ENCODE results near the gene PACS1. TPM values are rescaled to one million over a fixed set of nuclear protein-coding genes. Genes with fewer than 3 reads are reported as not detected.

Gene PACS1
- polyA plus RNA-seq, 2 donors = 16.0 to 24.8 TPM

DNA sequence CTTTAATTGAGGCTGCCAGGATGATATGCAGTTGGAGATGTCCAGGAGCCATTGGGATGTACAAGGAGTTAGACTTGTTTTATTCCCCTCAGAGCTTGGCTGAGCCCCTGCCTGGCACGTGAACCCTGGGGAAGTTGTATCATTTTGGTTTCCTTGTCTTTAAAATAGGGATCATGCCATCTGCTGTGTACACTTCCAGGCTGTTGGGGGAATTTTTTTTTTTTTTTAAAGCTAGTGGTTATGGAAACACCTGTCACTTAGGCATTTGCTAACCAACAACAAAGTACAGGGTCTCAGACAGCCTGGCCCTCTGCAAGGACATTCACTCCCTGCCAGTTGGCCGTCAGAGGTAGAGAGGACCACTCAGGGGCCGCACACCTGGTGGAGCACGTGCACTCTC, 189.9 kb downstream of the PACS1 start:
- WGBS, 2 donors = 90 to 92% methylated on average over 4 of the region's 4 CpGs
- peaks cover 10 to 38% of the 10 kb centered on the region in 2 donors for H3K36me3 ChIP-seq (ENCODE audit: control insufficient read depth in 2 of 2, insufficient read depth in 2 of 2, low read length in 1 of 2)

DNA sequence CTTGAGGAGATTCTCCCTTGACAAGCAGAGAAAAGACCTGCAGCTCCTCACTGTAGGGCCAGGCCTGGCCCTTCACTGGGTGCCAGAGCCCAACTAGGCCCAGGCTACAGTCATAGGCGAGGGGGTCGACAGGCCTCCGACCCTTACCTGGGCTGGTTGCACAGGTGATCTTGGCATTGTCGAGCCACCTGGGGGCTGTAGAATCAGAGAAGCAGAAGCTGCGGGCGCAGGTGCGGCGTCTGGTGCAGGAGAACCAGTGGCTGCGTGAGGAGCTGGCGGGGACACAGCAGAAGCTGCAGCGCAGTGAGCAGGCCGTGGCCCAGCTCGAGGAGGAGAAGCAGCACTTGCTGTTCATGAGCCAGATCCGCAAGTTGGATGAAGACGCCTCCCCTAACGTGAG, 191.5 kb downstream of the PACS1 start:
- H3K27ac ChIP-seq (ENCODE audit: low read depth in 2 of 2, low read length in 1 of 2) = no peak overlapping the region
- no peaks in the 10 kb centered on the region for H3K27me3 ChIP-seq (ENCODE audit: control insufficient read depth in 1 of 2, insufficient read depth in 2 of 2, low read length in 2 of 2)
- H3K9me3 ChIP-seq (ENCODE audit: control insufficient read depth in 2 of 2, insufficient read depth in 1 of 2, low read depth in 1 of 2, low read length in 1 of 2) = no peaks in the 10 kb centered on the region
- H3K4me3 ChIP-seq (ENCODE audit: low read depth in 1 of 2, low read length in 2 of 2) = no peak overlapping the region
- 94 to 95% methylated on average over 16 of the region's 16 CpGs for WGBS, 2 donors
- peaks cover 0 to 9% of the 10 kb centered on the region in 2 donors for H3K4me1 ChIP-seq (ENCODE audit: control insufficient read depth in 2 of 2, insufficient read depth in 2 of 2, low read length in 1 of 2)
- H3K36me3 ChIP-seq (ENCODE audit: control insufficient read depth in 2 of 2, insufficient read depth in 2 of 2, low read length in 1 of 2) = peaks cover 10 to 41% of the 10 kb centered on the region in 2 donors

More for the DNA sequence above, 189.9 kb downstream of the PACS1 start:
- Histone ChIP-seq H3K4me1 (ENCODE audit: control insufficient read depth in 2 of 2, insufficient read depth in 2 of 2, low read length in 1 of 2) (peaks cover 0 to 5% of the 10 kb centered on the region in 2 donors), H3K27me3 (ENCODE audit: control insufficient read depth in 1 of 2, insufficient read depth in 2 of 2, low read length in 2 of 2) (no peaks in the 10 kb centered on the region), H3K27ac (ENCODE audit: low read depth in 2 of 2, low read length in 1 of 2) (no peak overlapping the region), H3K9me3 (ENCODE audit: control insufficient read depth in 2 of 2, insufficient read depth in 1 of 2, low read depth in 1 of 2, low read length in 1 of 2) (no peaks in the 10 kb centered on the region), H3K4me3 (ENCODE audit: low read depth in 1 of 2, low read length in 2 of 2) (no peak overlapping the region)

GRCh38 chr11:66262191-66262590, 192.1 kb downstream of the PACS1 start:
- WGBS, 2 donors = 93 to 97% methylated on average over 5 of the region's 5 CpGs
- H3K4me1 ChIP-seq (ENCODE audit: control insufficient read depth in 2 of 2, insufficient read depth in 2 of 2, low read length in 1 of 2) = peaks cover 3 to 12% of the 10 kb centered on the region in 2 donors
- no peaks in the 10 kb centered on the region for H3K27me3 ChIP-seq (ENCODE audit: control insufficient read depth in 1 of 2, insufficient read depth in 2 of 2, low read length in 2 of 2)
- no peak overlapping the region for H3K4me3 ChIP-seq (ENCODE audit: low read depth in 1 of 2, low read length in 2 of 2)
- H3K27ac ChIP-seq (ENCODE audit: low read depth in 2 of 2, low read length in 1 of 2) = no peak overlapping the region
- peaks cover 10 to 42% of the 10 kb centered on the region in 2 donors for H3K36me3 ChIP-seq (ENCODE audit: control insufficient read depth in 2 of 2, insufficient read depth in 2 of 2, low read length in 1 of 2)
- no peaks in the 10 kb centered on the region for H3K9me3 ChIP-seq (ENCODE audit: control insufficient read depth in 2 of 2, insufficient read depth in 1 of 2, low read depth in 1 of 2, low read length in 1 of 2)

- Histone ChIP-seq H3K27me3 (ENCODE audit: control insufficient read depth in 1 of 2, insufficient read depth in 2 of 2, low read length in 2 of 2) (no peaks in the 10 kb centered on the region), H3K9me3 (ENCODE audit: control insufficient read depth in 2 of 2, insufficient read depth in 1 of 2, low read depth in 1 of 2, low read length in 1 of 2) (no peaks in the 10 kb centered on the region), H3K27ac (ENCODE audit: low read depth in 2 of 2, low read length in 1 of 2) (no peak overlapping the region), H3K36me3 (ENCODE audit: control insufficient read depth in 2 of 2, insufficient read depth in 2 of 2, low read length in 1 of 2) (peaks cover 10 to 42% of the 10 kb centered on the region in 2 donors), H3K4me3 (ENCODE audit: low read depth in 1 of 2, low read length in 2 of 2) (no peak overlapping the region), H3K4me1 (ENCODE audit: control insufficient read depth in 2 of 2, insufficient read depth in 2 of 2, low read length in 1 of 2) (peaks cover 3 to 14% of the 10 kb centered on the region in 2 donors)
- 92 to 94% methylated on average over 12 of the region's 12 CpGs for WGBS, 2 donors
These were observed 192.6 kb downstream of the PACS1 start for GRCh38 chr11:66262696-66263095.

GRCh38 chr11:66263231-66263630, 193.2 kb downstream of the PACS1 start:
- 90 to 95% methylated on average over 4 of the region's 4 CpGs for WGBS, 2 donors
- H3K36me3 ChIP-seq (ENCODE audit: control insufficient read depth in 2 of 2, insufficient read depth in 2 of 2, low read length in 1 of 2) = peaks cover 10 to 42% of the 10 kb centered on the region in 2 donors

DNA sequence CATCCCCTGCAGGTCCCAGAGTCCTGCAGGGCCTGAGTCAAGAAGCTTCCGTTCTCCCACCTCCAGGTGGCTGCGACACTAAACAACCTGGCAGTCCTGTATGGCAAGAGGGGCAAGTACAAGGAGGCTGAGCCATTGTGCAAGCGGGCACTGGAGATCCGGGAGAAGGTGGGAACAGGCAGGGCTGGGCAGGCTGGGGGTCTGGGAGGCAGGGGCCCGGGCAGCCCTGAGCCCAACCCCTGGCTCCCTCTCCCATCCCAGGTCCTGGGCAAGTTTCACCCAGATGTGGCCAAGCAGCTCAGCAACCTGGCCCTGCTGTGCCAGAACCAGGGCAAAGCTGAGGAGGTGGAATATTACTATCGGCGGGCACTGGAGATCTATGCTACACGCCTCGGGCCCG, 193.7 kb downstream of the PACS1 start:
- Histone ChIP-seq H3K4me1 (ENCODE audit: control insufficient read depth in 2 of 2, insufficient read depth in 2 of 2, low read length in 1 of 2) (peaks cover 3 to 11% of the 10 kb centered on the region in 2 donors), H3K36me3 (ENCODE audit: control insufficient read depth in 2 of 2, insufficient read depth in 2 of 2, low read length in 1 of 2) (peaks cover 10 to 42% of the 10 kb centered on the region in 2 donors), H3K9me3 (ENCODE audit: control insufficient read depth in 2 of 2, insufficient read depth in 1 of 2, low read depth in 1 of 2, low read length in 1 of 2) (no peaks in the 10 kb centered on the region), H3K4me3 (ENCODE audit: low read depth in 1 of 2, low read length in 2 of 2) (no peak overlapping the region), H3K27ac (ENCODE audit: low read depth in 2 of 2, low read length in 1 of 2) (no peak overlapping the region), H3K27me3 (ENCODE audit: control insufficient read depth in 1 of 2, insufficient read depth in 2 of 2, low read length in 2 of 2) (no peaks in the 10 kb centered on the region)
- 91 to 92% methylated on average over 10 of the region's 10 CpGs for WGBS, 2 donors

More at GRCh38 chr11:66263231-66263630, 193.2 kb downstream of the PACS1 start:
- H3K4me1 ChIP-seq (ENCODE audit: control insufficient read depth in 2 of 2, insufficient read depth in 2 of 2, low read length in 1 of 2) = peaks cover 3 to 14% of the 10 kb centered on the region in 2 donors
- H3K4me3 ChIP-seq (ENCODE audit: low read depth in 1 of 2, low read length in 2 of 2) = no peak overlapping the region
- no peaks in the 10 kb centered on the region for H3K27me3 ChIP-seq (ENCODE audit: control insufficient read depth in 1 of 2, insufficient read depth in 2 of 2, low read length in 2 of 2)
- no peaks in the 10 kb centered on the region for H3K9me3 ChIP-seq (ENCODE audit: control insufficient read depth in 2 of 2, insufficient read depth in 1 of 2, low read depth in 1 of 2, low read length in 1 of 2)
- no peak overlapping the region for H3K27ac ChIP-seq (ENCODE audit: low read depth in 2 of 2, low read length in 1 of 2)

- Histone ChIP-seq H3K4me1 (ENCODE audit: control insufficient read depth in 2 of 2, insufficient read depth in 2 of 2, low read length in 1 of 2) (peaks cover 3 to 11% of the 10 kb centered on the region in 2 donors), H3K9me3 (ENCODE audit: control insufficient read depth in 2 of 2, insufficient read depth in 1 of 2, low read depth in 1 of 2, low read length in 1 of 2) (no peaks in the 10 kb centered on the region), H3K27ac (ENCODE audit: low read depth in 2 of 2, low read length in 1 of 2) (no peak overlapping the region), H3K36me3 (ENCODE audit: control insufficient read depth in 2 of 2, insufficient read depth in 2 of 2, low read length in 1 of 2) (peaks cover 10 to 42% of the 10 kb centered on the region in 2 donors), H3K4me3 (ENCODE audit: low read depth in 1 of 2, low read length in 2 of 2) (no peak overlapping the region), H3K27me3 (ENCODE audit: control insufficient read depth in 1 of 2, insufficient read depth in 2 of 2, low read length in 2 of 2) (no peaks in the 10 kb centered on the region)
- WGBS, 2 donors = 85 to 89% methylated on average over 8 of the region's 8 CpGs
These were observed 194.3 kb downstream of the PACS1 start for GRCh38 chr11:66264383-66264782.

GRCh38 chr11:66264914-66265313, 194.8 kb downstream of the PACS1 start:
- WGBS, 2 donors = 68 to 75% methylated on average over 12 of the region's 12 CpGs
- peaks cover 3 to 11% of the 10 kb centered on the region in 2 donors for H3K4me1 ChIP-seq (ENCODE audit: control insufficient read depth in 2 of 2, insufficient read depth in 2 of 2, low read length in 1 of 2)
- no peak overlapping the region for H3K27ac ChIP-seq (ENCODE audit: low read depth in 2 of 2, low read length in 1 of 2)
- no peaks in the 10 kb centered on the region for H3K9me3 ChIP-seq (ENCODE audit: control insufficient read depth in 2 of 2, insufficient read depth in 1 of 2, low read depth in 1 of 2, low read length in 1 of 2)
- no peak overlapping the region for H3K4me3 ChIP-seq (ENCODE audit: low read depth in 1 of 2, low read length in 2 of 2)
- H3K36me3 ChIP-seq (ENCODE audit: control insufficient read depth in 2 of 2, insufficient read depth in 2 of 2, low read length in 1 of 2) = peaks cover 10 to 42% of the 10 kb centered on the region in 2 donors
- H3K27me3 ChIP-seq (ENCODE audit: control insufficient read depth in 1 of 2, insufficient read depth in 2 of 2, low read length in 2 of 2) = no peaks in the 10 kb centered on the region

DNA sequence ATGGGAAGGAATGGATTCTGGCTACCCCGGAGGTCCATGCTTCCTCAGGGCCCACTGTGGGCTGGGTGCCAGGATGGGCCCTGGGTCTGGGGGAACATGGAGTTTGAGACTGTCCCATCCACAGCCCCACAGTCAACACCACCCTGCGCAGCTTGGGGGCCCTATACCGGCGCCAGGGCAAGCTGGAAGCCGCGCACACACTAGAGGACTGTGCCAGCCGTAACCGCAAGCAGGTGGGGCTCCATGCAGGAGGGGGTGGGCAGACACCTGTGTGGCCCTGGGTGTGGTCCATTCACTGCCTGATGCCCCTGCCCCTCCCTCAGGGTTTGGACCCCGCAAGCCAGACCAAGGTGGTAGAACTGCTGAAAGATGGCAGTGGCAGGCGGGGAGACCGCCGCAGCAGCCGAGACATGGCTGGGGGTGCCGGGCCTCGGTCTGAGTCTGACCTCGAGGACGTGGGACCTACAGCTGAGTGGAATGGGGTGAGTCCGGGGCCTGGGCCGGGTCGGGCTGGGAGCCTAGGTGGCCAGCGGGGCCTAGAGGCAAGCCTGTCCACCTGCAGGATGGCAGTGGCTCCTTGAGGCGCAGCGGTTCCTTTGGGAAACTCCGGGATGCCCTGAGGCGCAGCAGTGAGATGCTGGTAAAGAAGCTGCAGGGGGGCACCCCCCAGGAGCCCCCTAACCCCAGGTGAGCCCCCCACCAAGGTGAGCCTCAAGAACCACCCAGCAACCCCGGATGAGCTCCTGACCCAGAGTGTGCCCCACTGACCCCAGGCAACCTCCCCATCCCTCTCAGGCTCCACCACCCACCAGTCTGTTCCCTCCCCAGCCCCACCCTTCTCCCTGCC, 195.7 kb downstream of the PACS1 start:
- Histone ChIP-seq H3K27ac (ENCODE audit: low read depth in 2 of 2, low read length in 1 of 2) (no peak overlapping the region), H3K36me3 (ENCODE audit: control insufficient read depth in 2 of 2, insufficient read depth in 2 of 2, low read length in 1 of 2) (peaks cover 7 to 41% of the 10 kb centered on the region in 2 donors)
- WGBS, 2 donors = 89 to 92% methylated on average over 25 to 26 of the region's 26 CpGs

More for the DNA sequence above, 195.7 kb downstream of the PACS1 start:
- no peak overlapping the region for H3K4me3 ChIP-seq (ENCODE audit: low read depth in 1 of 2, low read length in 2 of 2)
- no peaks in the 10 kb centered on the region for H3K27me3 ChIP-seq (ENCODE audit: control insufficient read depth in 1 of 2, insufficient read depth in 2 of 2, low read length in 2 of 2)
- peaks cover 3 to 11% of the 10 kb centered on the region in 2 donors for H3K4me1 ChIP-seq (ENCODE audit: control insufficient read depth in 2 of 2, insufficient read depth in 2 of 2, low read length in 1 of 2)
- H3K9me3 ChIP-seq (ENCODE audit: control insufficient read depth in 2 of 2, insufficient read depth in 1 of 2, low read depth in 1 of 2, low read length in 1 of 2) = no peaks in the 10 kb centered on the region
